Bronchial epithelial cell (primary cell): ENCODE results near the gene CLNK. TPM values are rescaled to one million over a fixed set of nuclear protein-coding genes. Genes with fewer than 3 reads are reported as not detected.
A peak's percentile ranks its signal among the peaks of the same experiment; 100 is the strongest.

Experiments used
- DNase-seq: peaks from one replicate; pipeline ENCODE4 v3.0.0-alpha.2; 2010; ENCODE audit warnings: low read depth
- FAIRE-seq: peaks from 2 replicates; lab custom pipeline; 2011; peaks lifted over from hg19 to GRCh38; lab: Jason Lieb, UNC
- H3K27me3 ChIP-seq: 2 replicates; pipeline ENCODE4 v1.5.1; 2011; ENCODE audit warnings: low read length; ENCODE audit not compliant: control insufficient read depth, insufficient read depth
- H3K36me3 ChIP-seq: 2 replicates; pipeline ENCODE4 v1.5.1; 2011; ENCODE audit warnings: low read length; ENCODE audit not compliant: control insufficient read depth, insufficient read depth
- H3K4me3 ChIP-seq: 2 replicates; pipeline ENCODE4 v1.5.1; 2011; ENCODE audit warnings: mild to moderate bottlenecking, low read depth, low read length, control low read depth
- total RNA-seq: library from RNA; depleted of rRNA; stranded (reverse); fragments of >200 nt; gene quantifications from 2 replicates; pipeline ENCODE4 v1.2.1, GENCODE V29; 2014
- TF ChIP-seq, protein P1 (sequence below): IDR thresholded peaks from 2 replicates; pipeline ENCODE4 v1.5.1; 2011; ENCODE audit warnings: mild to moderate bottlenecking, moderate library complexity, low read length, control low read depth, inconsistent platforms; ENCODE audit not compliant: insufficient read depth, severe bottlenecking

The CLNK gene
- total RNA-seq, 1 donor from 2014 or later: not detected

DNA sequence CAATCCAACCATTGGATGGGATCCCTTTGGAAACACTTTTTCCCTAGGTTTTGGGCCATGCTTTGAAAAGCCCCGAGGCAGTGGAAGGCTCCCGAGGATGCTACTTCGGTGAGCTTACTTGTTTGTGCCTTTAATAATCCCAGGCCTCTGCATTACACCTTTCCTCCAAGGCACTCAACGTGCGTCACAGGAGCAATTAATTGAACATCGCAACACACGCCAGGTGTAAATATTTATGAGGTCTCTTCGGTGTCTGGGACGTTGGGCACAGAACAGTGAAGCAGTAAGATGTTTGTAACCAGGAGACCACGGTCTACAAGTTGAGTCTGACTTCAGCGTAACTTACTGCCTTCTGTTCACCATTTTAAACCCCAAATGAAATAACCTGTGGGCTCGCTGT, 97.3 kb downstream of the CLNK start:
- TF ChIP-seq, protein P1, sequence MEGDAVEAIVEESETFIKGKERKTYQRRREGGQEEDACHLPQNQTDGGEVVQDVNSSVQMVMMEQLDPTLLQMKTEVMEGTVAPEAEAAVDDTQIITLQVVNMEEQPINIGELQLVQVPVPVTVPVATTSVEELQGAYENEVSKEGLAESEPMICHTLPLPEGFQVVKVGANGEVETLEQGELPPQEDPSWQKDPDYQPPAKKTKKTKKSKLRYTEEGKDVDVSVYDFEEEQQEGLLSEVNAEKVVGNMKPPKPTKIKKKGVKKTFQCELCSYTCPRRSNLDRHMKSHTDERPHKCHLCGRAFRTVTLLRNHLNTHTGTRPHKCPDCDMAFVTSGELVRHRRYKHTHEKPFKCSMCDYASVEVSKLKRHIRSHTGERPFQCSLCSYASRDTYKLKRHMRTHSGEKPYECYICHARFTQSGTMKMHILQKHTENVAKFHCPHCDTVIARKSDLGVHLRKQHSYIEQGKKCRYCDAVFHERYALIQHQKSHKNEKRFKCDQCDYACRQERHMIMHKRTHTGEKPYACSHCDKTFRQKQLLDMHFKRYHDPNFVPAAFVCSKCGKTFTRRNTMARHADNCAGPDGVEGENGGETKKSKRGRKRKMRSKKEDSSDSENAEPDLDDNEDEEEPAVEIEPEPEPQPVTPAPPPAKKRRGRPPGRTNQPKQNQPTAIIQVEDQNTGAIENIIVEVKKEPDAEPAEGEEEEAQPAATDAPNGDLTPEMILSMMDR: no peak
- Histone ChIP-seq H3K4me3 (no peak overlapping the region), H3K36me3 (no peaks in the 10 kb centered on the region), H3K27me3 (no peaks in the 10 kb centered on the region)
- DNase-seq (no peak), FAIRE-seq (no peak)

DNA sequence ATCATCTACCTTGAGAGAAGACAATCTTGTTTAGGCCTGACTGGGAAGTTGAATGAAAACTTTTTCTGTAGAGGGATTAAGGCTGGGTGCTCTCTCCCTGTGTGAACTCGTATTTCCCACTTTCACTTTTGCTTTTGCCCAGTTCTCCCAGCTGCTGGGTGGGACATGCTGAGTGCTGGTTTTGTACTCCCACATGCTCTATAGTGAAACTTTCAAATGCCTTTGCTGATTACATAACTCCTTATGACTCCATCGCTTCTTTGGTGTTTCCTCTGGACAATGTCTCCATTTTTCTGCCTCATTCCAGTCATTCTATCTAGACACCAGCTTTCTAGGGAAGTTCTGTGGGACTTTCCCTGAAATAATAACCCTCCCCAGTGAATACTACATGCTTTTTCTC, 100.5 kb downstream of the CLNK start:
- Histone ChIP-seq H3K27me3 (no peaks in the 10 kb centered on the region), H3K4me3 (no peak overlapping the region), H3K36me3 (no peaks in the 10 kb centered on the region)
- FAIRE-seq: no peak
- peak; percentile 70 for DNase-seq
- TF ChIP-seq, protein P1: no peak

- no peak for FAIRE-seq
- Histone ChIP-seq H3K27me3 (no peaks in the 10 kb centered on the region), H3K4me3 (no peak overlapping the region), H3K36me3 (no peaks in the 10 kb centered on the region)
- TF ChIP-seq, protein P1: no peak
- DNase-seq: no peak
Measured at GRCh38 chr4:10582951-10583350, 101.6 kb downstream of the CLNK start.

GRCh38 chr4:10582059-10582686, 102.4 kb downstream of the CLNK start:
- Histone ChIP-seq H3K4me3 (no peak overlapping the region), H3K27me3 (no peaks in the 10 kb centered on the region), H3K36me3 (no peaks in the 10 kb centered on the region)
- FAIRE-seq (no peak), DNase-seq (peak; percentile 63)
- TF ChIP-seq, protein P1: peak; percentile 81

- H3K4me3 ChIP-seq: no peak overlapping the region
- DNase-seq (peak; percentile 18), FAIRE-seq (no peak)
- H3K36me3 ChIP-seq: no peaks in the 10 kb centered on the region
- TF ChIP-seq, protein P1: no peak
- H3K27me3 ChIP-seq: no peaks in the 10 kb centered on the region
Measured at GRCh38 chr4:10581022-10581421, 103.5 kb downstream of the CLNK start.

- TF ChIP-seq, protein P1: no peak
- DNase-seq (no peak), FAIRE-seq (no peak)
- Histone ChIP-seq H3K27me3 (no peaks in the 10 kb centered on the region), H3K4me3 (no peak overlapping the region), H3K36me3 (no peaks in the 10 kb centered on the region)
Measured at GRCh38 chr4:10579648-10580047, 104.9 kb downstream of the CLNK start.
